GM21825 (cell line): Measurements from ENCODE around the gene SPRYD7.
"Not testable (repeated sequence)": the region's sequence is repeated elsewhere in the genome, so short reads cannot be mapped to it uniquely, and the experiment has no call there.

Experiments
- ATAC-seq: cut with Tn5 transposase; IDR thresholded peaks from one replicate; pipeline ENCODE4 v1.9.1; 2021; ENCODE audit warnings: mild to moderate bottlenecking, moderate library complexity; ENCODE audit not compliant: unreplicated experiment

Gene SPRYD7

DNA sequence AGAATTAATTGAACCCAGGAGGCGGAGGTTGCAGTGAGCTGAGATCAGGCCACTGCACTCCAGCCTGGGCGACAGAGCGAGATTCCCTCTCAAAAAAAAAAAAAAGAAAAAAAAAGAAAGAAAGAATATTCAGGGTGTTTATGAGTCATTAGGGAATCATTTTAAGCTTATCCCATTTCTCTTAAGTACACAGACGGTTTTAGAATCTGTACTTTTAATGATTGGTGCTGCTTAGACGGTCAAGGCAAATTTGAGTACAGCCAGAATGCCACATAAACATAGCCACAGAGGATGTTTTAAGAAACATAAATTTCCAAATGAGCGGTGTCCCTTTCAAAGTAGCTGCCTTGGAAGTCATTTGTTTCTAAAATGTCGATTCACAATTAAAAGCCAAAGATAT, 2.6 kb downstream of the SPRYD7 start:
- ATAC-seq = no peak

- no peak for ATAC-seq
These were observed 3.3 kb downstream of the SPRYD7 start for GRCh38 chr13:49932868-49933267.

DNA sequence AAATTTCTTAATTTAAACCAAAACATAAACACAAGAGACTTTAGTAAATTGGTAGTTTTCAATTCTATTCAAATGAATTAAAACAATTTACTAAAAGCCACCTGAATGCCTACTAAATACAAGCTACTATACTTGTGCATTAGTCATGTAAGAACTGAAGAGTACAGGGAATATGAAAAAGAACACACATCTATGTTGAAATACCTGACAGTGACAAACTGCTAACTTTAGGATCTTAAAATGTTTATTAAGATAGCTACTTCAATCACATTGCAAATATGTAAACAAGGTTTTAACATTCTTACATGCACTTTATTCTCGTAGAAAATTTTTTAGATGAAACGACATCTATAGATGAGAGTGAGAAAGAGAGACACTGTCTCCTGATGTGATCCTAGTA, 4.1 kb downstream of the SPRYD7 start:
- ATAC-seq = no peak

DNA sequence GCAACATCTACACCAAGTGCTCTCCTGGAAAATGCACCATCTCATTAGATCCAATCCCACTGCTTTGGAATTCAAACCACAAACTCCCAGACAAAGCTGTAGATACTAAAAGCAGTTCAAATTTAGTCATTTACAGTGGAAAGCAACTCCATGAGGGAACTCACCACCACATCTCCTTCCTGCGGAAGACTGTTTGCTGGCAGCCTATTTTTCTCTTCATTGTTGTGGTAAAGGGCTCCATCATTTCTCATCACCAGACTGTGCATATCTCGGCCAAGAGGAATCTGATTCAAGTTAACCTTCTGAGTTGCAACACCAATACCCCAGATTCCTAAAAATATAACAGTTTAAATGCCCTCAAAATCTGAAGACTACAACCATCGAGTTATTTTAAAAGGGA, 8.4 kb downstream of the SPRYD7 start:
- ATAC-seq = no peak

- ATAC-seq = no peak
These were observed 10.2 kb downstream of the SPRYD7 start for GRCh38 chr13:49925881-49926418.

DNA sequence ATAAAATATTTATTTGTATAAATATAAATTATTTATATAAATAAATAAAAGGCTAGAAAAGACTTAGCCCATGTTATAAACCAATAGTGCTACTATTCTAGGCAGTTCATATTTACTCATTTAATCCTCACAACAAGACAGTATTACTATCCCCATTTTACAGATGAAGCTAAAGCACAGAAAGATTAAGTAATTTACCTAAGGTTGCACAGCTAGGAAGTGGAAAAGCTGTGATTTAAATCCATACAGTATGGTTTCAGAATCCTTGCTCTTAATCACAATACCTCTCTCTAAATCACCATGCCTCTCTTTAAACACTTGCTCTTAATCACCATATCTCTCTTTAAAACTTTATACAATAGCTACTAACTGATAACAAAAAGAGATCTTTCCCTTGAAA, 13.8 kb downstream of the SPRYD7 start:
- ATAC-seq = no peak

DNA sequence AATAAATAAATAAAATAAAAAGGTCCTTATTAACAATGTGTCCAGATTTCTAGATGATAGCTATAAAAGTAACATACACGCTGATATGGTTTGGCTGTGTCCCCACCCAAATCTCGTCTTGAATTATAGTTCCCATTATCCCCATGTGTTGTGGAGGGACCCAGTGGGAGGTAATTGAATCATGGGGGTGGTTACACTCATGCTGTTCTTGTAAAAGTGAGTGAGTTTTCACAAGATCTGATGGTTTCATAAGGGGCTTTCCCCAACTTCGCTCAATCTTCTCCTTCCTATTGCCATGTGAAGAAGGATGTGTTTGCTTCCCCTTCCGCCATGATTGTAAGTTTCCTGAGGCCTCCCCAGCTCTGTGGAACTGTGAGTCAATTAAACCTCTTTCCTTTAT, 15.2 kb downstream of the SPRYD7 start:
- not testable (repeated sequence) for ATAC-seq

GRCh38 chr13:49918106-49918505, 18.0 kb downstream of the SPRYD7 start:
- ATAC-seq = not testable (repeated sequence)

DNA sequence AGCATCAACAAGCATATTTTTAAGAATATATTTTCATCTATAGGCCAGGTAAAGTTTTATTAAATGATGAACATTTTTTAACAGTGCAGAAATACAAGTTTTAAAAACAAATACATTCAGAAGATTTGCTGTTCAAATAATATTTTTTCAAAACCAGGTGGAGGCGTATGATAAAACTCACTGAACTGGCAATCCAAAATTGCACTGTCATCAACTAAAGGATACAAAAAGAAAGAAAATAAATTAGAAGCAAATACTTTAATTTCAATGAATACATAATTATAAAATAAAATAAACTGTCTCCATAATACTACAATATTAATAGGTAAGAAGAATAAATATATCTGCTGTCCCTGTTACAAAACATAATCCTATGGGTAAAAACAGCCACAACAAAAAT, 21.2 kb downstream of the SPRYD7 start:
- no peak for ATAC-seq

DNA sequence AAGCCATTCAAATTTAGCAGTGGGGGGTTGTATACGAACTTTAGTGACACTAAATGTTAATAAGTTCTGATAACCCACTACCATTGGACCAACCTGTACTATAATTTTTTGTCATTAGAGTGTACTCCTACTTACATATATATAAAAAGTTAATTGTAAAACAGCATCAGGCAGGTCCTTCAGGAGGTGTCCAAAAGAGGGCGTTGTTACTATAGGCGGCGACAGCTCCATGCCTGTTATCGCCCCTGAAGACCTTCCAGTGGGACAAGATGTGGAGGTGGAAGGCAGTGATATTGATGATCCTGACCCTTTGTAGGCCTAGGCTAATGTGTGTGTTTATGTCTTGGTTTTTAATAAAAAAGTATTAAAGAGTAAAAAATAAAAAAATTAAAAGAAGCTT, 27.5 kb downstream of the SPRYD7 start:
- no peak for ATAC-seq

DNA sequence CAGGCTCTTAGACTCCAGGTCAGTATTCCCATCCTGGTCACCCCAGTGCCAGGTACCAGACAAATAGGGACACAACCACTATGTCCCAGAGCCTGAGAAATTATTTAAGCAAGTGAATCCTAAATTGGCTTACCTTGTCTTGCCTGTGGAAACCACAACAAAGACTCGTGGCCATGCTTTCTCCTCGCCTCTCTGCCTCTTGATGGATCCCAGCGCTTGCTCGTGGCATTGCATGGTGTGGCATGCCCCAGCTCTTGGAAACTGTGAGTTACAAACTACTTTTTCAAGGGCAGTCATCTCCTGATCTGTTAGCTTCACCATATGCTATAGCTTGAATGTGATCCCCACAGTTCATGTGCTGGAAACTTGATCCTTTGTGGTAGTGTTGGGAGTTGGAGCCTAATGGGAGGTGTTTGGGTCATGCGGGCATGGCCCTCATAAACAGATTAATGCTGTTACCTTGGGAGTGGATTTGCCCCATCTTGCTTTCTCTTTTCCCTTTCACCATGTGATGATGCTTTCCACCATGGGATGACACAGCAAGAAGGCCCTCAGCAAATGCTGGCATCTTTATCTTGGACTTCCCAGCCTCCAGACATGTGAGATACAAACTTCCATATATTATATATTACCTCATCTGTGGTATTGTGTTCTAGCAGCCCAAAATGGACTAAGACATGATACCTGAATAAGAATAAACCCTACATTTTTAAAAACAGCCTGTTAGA, 31.2 kb downstream of the SPRYD7 start:
- ATAC-seq = no peak

DNA sequence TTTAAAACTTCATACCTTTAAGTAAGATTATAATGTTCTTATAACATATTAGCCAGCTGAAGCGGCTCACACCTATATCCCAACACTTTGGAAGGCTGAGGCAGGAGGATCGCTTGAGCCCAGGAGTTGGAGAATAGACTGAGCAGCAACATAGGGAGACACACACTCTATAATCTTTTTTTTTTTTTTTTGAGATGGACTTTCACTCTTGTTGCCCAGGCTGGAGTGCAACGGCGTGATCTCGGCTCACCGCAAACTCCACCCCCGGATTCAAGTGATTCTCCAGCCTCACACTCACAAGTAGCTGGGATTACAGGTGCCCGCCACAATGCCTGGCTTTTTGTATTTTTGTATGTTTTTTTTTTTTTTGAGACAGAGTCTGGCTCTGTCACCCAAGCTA, 37.3 kb downstream of the SPRYD7 start:
- no peak for ATAC-seq

DNA sequence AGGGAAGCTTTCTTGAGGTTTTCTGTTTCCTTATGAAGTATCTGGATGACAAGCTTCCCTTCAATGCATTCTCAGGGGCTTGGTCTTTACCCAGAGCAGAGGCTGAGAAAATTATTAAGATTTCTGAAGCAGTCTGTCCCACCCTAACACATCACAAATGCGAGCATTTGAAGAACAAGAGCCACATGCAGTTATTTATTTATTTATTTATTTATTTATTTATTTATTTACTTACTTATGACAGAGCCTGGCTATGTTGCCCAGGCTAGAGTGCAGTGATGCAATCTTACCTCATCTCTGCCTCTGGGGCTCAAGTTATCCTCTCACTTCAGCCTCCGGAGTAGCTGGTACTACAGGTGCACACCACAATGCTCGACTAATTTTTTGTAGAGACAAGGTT, 38.4 kb downstream of the SPRYD7 start:
- no peak for ATAC-seq

GRCh38 chr13:49895826-49896225, 40.3 kb downstream of the SPRYD7 start:
- no peak for ATAC-seq

DNA sequence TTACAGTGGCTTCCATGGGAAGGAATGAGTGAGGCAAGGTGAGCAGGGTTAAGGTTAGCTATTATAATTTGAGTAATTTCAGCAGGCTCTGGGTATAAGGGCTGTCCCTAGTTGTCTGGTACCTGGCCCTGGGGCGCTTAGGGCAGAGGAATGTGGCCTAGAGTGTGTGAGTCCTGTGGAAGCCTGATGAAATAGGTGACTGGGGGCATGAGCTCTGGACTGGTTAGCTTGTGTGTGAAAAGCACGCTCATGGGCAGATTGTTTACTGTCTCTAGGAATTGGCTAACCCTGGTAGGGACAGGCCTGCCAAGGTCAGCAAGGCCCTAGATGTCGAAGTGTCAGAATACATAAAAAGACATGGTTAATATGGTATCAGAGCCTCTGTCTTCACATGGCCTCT, 42.5 kb downstream of the SPRYD7 start:
- ATAC-seq = no peak

GRCh38 chr13:49890376-49890775, 45.8 kb downstream of the SPRYD7 start:
- ATAC-seq = no peak

- no peak for ATAC-seq
These were observed 57.5 kb downstream of the SPRYD7 start for GRCh38 chr13:49878682-49879081.

GRCh38 chr13:49877629-49878218, 58.4 kb downstream of the SPRYD7 start:
- ATAC-seq = no peak

DNA sequence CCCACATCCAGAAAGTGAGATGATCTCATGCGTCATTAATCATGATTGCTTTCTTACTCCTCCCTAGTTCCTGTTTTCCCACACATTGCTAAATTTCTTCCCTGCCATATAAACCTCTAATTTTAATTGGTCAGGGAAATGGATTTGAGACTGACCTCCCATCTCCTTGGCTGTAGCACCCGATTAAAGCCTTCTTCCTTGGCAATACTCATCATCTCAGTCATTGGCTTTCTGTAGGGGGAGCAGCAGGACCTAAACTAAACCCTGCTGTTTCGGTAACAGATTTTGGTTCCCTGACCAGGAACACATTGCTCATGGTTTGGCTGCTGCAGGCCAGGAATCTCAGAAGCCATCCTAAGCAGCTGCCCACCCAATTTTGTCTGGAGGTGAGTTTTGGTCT, 61.7 kb downstream of the SPRYD7 start:
- ATAC-seq = no peak

DNA sequence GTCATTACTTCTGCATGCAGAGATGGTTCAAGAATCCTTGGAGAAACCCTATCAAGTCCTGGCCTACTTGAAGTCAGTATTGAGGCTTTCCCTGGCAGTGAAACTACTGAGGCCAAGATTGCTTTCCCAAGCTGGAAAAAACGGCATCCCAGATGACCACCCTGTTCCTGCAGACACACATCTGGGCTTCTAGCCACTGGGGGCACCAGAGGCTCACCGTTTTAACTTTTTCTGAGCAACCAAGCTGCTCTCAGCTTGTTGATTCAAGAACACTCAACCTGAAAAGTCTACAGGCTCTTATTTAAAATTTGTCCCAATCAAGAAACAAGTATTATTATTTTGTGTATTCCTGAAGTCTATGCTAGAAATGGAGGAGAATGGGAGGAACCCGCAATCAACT, 66.6 kb downstream of the SPRYD7 start:
- no peak for ATAC-seq

- no peak for ATAC-seq
These were observed 68.3 kb downstream of the SPRYD7 start for GRCh38 chr13:49867834-49868233.

DNA sequence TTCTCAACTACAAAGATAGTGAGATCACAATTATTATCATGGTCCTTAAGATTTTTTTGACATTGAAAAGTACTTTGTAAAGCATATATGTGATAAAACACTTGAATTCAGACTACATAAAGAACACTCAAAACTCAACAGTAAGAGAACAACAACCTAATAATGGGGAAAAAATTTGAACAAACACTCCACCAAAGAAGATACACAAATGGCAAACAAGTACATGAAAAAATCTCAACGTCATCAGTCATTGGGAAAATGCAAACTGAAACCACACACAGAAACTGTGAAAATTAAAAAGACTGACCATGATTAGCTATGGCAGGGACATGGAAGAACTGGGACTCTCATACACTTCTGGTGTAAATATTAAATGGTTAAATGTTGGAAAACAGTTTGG, 70.9 kb downstream of the SPRYD7 start:
- ATAC-seq = no peak

- ATAC-seq = no peak
These were observed 71.6 kb downstream of the SPRYD7 start for GRCh38 chr13:49864509-49864908.
